ENCODE measurements around the gene RDM1. TPM values are rescaled to one million over a fixed set of nuclear protein-coding genes. Genes with fewer than 3 reads are reported as not detected.

Gene RDM1
- total and polyA plus RNA-seq, 2 experiments from 2014 or later: 3.9 to 8.8 TPM

DNA sequence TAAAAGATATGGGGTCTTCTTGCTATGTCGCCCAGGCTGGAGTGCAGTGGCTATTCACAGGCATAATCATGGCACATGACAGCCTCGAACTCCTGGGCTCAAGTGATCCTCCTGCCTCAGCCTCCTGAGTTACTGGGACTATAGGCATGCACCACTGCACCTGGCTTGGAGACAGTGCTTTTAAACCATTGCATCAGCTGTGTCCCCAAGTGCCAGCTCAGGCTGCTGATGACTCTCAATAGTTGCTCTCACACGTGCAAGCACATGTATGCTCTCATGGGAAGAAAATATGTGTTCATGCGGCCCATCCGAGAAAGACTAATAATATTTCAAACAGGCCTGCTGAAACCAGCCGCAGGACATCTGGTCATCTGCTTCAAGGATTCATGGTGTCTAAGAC lies 42.0 kb upstream of the RDM1 start:
- no peaks in the 10 kb centered on the region for H3K36me3 ChIP-seq (ENCODE audit: insufficient read depth)
- DNase-seq (ENCODE audit: low spot score) (no peak), ATAC-seq (no peak)
- H3K9me3 Mint-ChIP-seq: no peaks in the 10 kb centered on the region
- 0 out of 2 replicates have a peak, but pooled peaks cover 4% of the 10 kb centered on the region for H3K4me1 ChIP-seq (ENCODE audit: insufficient read depth)
- no peaks in the 10 kb centered on the region for H3K79me2 ChIP-seq (replicated peaks; ENCODE audit: insufficient read depth)
- no peak overlapping the region for H3K27ac ChIP-seq (ENCODE audit: low read depth)
- peaks cover 2% of the 10 kb centered on the region for H3K27me3 Mint-ChIP-seq (ENCODE audit: insufficient read depth, low read depth, poor library complexity)
- H3K4me2 ChIP-seq: no peak overlapping the region
- no peak overlapping the region for H3K27ac Mint-ChIP-seq
- H3F3A ChIP-seq (replicated peaks; ENCODE audit: low read depth): no peaks in the 10 kb centered on the region
- TF ChIP-seq, protein P1, sequence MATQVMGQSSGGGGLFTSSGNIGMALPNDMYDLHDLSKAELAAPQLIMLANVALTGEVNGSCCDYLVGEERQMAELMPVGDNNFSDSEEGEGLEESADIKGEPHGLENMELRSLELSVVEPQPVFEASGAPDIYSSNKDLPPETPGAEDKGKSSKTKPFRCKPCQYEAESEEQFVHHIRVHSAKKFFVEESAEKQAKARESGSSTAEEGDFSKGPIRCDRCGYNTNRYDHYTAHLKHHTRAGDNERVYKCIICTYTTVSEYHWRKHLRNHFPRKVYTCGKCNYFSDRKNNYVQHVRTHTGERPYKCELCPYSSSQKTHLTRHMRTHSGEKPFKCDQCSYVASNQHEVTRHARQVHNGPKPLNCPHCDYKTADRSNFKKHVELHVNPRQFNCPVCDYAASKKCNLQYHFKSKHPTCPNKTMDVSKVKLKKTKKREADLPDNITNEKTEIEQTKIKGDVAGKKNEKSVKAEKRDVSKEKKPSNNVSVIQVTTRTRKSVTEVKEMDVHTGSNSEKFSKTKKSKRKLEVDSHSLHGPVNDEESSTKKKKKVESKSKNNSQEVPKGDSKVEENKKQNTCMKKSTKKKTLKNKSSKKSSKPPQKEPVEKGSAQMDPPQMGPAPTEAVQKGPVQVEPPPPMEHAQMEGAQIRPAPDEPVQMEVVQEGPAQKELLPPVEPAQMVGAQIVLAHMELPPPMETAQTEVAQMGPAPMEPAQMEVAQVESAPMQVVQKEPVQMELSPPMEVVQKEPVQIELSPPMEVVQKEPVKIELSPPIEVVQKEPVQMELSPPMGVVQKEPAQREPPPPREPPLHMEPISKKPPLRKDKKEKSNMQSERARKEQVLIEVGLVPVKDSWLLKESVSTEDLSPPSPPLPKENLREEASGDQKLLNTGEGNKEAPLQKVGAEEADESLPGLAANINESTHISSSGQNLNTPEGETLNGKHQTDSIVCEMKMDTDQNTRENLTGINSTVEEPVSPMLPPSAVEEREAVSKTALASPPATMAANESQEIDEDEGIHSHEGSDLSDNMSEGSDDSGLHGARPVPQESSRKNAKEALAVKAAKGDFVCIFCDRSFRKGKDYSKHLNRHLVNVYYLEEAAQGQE (IDR thresholded peaks at IDR 0.05; ENCODE audit: unreplicated experiment): no peak
- no peak for TF ChIP-seq POLR2AphosphoS5 (IDR thresholded peaks at IDR 0.05; ENCODE audit: low read depth)
- TF ChIP-seq, protein P2, sequence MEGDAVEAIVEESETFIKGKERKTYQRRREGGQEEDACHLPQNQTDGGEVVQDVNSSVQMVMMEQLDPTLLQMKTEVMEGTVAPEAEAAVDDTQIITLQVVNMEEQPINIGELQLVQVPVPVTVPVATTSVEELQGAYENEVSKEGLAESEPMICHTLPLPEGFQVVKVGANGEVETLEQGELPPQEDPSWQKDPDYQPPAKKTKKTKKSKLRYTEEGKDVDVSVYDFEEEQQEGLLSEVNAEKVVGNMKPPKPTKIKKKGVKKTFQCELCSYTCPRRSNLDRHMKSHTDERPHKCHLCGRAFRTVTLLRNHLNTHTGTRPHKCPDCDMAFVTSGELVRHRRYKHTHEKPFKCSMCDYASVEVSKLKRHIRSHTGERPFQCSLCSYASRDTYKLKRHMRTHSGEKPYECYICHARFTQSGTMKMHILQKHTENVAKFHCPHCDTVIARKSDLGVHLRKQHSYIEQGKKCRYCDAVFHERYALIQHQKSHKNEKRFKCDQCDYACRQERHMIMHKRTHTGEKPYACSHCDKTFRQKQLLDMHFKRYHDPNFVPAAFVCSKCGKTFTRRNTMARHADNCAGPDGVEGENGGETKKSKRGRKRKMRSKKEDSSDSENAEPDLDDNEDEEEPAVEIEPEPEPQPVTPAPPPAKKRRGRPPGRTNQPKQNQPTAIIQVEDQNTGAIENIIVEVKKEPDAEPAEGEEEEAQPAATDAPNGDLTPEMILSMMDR (conservative IDR thresholded peaks at IDR 0.05; ENCODE audit: low read depth in 2 of 2): no peak
- no peak for TF ChIP-seq ZNF331 (CRISPR knock-in tag; IDR thresholded peaks at IDR 0.05; ENCODE audit: low read depth)
- TF ChIP-seq JUNB (IDR thresholded peaks at IDR 0.05; ENCODE audit: unreplicated experiment): no peak
- TF ChIP-seq, protein P3, sequence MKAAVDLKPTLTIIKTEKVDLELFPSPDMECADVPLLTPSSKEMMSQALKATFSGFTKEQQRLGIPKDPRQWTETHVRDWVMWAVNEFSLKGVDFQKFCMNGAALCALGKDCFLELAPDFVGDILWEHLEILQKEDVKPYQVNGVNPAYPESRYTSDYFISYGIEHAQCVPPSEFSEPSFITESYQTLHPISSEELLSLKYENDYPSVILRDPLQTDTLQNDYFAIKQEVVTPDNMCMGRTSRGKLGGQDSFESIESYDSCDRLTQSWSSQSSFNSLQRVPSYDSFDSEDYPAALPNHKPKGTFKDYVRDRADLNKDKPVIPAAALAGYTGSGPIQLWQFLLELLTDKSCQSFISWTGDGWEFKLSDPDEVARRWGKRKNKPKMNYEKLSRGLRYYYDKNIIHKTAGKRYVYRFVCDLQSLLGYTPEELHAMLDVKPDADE (IDR thresholded peaks at IDR 0.05): no peak
- TF ChIP-seq STAT1 (IDR thresholded peaks at IDR 0.05; ENCODE audit: unreplicated experiment): no peak
- no peak for TF ChIP-seq CREB1 (CRISPR knock-in tag; IDR thresholded peaks at IDR 0.05; ENCODE audit: low read depth)
- TF ChIP-seq ZNF114 (CRISPR knock-in tag; IDR thresholded peaks at IDR 0.05): no peak
- no peak for TF ChIP-seq EZH2phosphoT487 (IDR thresholded peaks at IDR 0.05; ENCODE audit: unreplicated experiment)
- TF ChIP-seq, protein P4, sequence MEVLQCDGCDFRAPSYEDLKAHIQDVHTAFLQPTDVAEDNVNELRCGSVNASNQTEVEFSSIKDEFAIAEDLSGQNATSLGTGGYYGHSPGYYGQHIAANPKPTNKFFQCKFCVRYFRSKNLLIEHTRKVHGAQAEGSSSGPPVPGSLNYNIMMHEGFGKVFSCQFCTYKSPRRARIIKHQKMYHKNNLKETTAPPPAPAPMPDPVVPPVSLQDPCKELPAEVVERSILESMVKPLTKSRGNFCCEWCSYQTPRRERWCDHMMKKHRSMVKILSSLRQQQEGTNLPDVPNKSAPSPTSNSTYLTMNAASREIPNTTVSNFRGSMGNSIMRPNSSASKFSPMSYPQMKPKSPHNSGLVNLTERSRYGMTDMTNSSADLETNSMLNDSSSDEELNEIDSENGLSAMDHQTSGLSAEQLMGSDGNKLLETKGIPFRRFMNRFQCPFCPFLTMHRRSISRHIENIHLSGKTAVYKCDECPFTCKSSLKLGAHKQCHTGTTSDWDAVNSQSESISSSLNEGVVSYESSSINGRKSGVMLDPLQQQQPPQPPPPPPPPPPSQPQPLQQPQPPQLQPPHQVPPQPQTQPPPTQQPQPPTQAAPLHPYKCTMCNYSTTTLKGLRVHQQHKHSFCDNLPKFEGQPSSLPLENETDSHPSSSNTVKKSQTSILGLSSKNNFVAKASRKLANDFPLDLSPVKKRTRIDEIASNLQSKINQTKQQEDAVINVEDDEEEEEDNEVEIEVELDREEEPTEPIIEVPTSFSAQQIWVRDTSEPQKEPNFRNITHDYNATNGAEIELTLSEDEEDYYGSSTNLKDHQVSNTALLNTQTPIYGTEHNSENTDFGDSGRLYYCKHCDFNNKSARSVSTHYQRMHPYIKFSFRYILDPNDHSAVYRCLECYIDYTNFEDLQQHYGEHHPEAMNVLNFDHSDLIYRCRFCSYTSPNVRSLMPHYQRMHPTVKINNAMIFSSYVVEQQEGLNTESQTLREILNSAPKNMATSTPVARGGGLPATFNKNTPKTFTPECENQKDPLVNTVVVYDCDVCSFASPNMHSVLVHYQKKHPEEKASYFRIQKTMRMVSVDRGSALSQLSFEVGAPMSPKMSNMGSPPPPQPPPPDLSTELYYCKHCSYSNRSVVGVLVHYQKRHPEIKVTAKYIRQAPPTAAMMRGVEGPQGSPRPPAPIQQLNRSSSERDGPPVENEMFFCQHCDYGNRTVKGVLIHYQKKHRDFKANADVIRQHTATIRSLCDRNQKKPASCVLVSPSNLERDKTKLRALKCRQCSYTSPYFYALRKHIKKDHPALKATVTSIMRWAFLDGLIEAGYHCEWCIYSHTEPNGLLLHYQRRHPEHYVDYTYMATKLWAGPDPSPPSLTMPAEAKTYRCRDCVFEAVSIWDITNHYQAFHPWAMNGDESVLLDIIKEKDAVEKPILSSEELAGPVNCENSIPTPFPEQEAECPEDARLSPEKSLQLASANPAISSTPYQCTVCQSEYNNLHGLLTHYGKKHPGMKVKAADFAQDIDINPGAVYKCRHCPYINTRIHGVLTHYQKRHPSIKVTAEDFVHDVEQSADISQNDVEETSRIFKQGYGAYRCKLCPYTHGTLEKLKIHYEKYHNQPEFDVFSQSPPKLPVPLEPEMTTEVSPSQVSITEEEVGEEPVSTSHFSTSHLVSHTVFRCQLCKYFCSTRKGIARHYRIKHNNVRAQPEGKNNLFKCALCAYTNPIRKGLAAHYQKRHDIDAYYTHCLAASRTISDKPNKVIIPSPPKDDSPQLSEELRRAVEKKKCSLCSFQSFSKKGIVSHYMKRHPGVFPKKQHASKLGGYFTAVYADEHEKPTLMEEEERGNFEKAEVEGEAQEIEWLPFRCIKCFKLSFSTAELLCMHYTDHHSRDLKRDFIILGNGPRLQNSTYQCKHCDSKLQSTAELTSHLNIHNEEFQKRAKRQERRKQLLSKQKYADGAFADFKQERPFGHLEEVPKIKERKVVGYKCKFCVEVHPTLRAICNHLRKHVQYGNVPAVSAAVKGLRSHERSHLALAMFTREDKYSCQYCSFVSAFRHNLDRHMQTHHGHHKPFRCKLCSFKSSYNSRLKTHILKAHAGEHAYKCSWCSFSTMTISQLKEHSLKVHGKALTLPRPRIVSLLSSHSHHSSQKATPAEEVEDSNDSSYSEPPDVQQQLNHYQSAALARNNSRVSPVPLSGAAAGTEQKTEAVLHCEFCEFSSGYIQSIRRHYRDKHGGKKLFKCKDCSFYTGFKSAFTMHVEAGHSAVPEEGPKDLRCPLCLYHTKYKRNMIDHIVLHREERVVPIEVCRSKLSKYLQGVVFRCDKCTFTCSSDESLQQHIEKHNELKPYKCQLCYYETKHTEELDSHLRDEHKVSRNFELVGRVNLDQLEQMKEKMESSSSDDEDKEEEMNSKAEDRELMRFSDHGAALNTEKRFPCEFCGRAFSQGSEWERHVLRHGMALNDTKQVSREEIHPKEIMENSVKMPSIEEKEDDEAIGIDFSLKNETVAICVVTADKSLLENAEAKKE (CRISPR knock-in tag; IDR thresholded peaks at IDR 0.05): no peak
- no peak for TF ChIP-seq NANOG (IDR thresholded peaks at IDR 0.05; ENCODE audit: borderline replicate concordance)
- TF ChIP-seq EZH2 (IDR thresholded peaks at IDR 0.05; ENCODE audit: low read depth, unreplicated experiment): no peak
- no peak overlapping the region for H3K4me3 Mint-ChIP-seq
- H3K36me3 Mint-ChIP-seq (ENCODE audit: low read depth): no peaks in the 10 kb centered on the region
- peaks cover 3% of the 10 kb centered on the region; the same call in 1 of the 3 replicates for H3K4me1 Mint-ChIP-seq
- no peaks in the 10 kb centered on the region for H3K27me3 ChIP-seq (ENCODE audit: insufficient read depth)
- H3K4me3 ChIP-seq: no peak overlapping the region
- no peaks in the 10 kb centered on the region for H3K9me2 ChIP-seq (ENCODE audit: insufficient read depth)
- no peaks in the 10 kb centered on the region for H4K20me1 ChIP-seq (replicated peaks; ENCODE audit: insufficient read depth)
- H2AFZ ChIP-seq: no peak overlapping the region
